Measurements from ENCODE around the gene CLEC2L. TPM values are rescaled to one million over a fixed set of nuclear protein-coding genes. Genes with fewer than 3 reads are reported as not detected.

CLEC2L gene
- total RNA-seq, 1 donor from 2014 or later = not detected

DNA sequence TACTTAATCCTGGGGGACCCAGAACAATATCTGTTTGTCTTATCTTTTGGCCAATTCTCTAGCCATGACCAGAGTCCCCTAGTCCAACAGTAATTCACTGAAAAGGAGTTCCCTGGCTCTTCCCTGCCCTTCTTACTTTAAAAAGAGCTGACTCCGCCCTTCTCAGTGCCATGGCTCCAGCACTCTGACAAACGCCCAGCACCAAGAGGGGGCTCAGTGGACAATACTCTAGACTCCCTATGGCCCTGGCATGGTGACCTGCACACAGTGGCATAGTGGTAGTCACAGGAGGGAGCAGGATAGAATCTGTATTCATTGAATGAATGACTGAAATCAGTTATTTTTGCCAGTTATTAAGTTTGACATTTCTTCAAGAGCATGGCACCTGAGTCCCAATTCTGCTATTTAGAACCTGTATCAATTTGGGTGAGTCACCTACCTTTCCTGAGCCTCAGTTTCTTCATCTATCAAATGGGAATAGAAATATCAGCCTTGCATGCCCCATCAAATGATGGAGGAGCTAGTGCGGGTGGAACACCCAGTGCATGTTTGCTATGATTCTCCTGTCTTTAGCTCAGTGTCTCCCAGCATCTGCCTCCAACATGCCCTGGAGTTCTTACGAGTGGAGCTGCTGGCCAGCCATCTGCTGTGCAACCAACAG lies 69.4 kb downstream of the CLEC2L start:
- Histone ChIP-seq H3K4me3 (ENCODE audit: low read depth, low read length) (no peak overlapping the region), H3K27me3 (ENCODE audit: control insufficient read depth, insufficient read depth, low read length) (no peaks in the 10 kb centered on the region), H3K36me3 (ENCODE audit: control insufficient read depth, insufficient read depth, low read length) (peaks cover 29% of the 10 kb centered on the region)
- DNase-seq (ENCODE audit: low read depth) (no peak), FAIRE-seq (no peak)
- TF ChIP-seq, protein P1, sequence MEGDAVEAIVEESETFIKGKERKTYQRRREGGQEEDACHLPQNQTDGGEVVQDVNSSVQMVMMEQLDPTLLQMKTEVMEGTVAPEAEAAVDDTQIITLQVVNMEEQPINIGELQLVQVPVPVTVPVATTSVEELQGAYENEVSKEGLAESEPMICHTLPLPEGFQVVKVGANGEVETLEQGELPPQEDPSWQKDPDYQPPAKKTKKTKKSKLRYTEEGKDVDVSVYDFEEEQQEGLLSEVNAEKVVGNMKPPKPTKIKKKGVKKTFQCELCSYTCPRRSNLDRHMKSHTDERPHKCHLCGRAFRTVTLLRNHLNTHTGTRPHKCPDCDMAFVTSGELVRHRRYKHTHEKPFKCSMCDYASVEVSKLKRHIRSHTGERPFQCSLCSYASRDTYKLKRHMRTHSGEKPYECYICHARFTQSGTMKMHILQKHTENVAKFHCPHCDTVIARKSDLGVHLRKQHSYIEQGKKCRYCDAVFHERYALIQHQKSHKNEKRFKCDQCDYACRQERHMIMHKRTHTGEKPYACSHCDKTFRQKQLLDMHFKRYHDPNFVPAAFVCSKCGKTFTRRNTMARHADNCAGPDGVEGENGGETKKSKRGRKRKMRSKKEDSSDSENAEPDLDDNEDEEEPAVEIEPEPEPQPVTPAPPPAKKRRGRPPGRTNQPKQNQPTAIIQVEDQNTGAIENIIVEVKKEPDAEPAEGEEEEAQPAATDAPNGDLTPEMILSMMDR (IDR thresholded peaks at IDR 0.05; ENCODE audit: insufficient read depth, low read length, severe bottlenecking) = no peak

DNA sequence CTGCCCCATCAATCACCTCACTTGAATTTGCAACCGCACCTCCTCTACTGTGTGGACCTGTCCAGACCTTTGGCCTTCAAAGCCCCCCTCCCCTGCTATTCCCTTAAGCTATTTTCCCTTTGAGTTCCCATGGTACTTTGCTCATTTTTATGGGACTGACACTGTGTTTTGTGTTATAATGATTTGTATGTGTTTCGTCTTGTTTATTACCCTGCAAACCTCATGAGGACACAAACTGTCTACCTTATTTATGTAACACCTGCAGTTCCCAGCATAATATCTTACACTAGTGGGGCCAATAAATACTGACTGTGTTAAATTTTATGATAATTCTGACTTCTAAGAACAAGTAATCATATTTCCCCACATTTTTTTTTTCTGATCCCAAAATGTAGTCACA lies 70.6 kb downstream of the CLEC2L start:
- Histone ChIP-seq H3K27me3 (ENCODE audit: control insufficient read depth, insufficient read depth, low read length) (no peaks in the 10 kb centered on the region), H3K4me3 (ENCODE audit: low read depth, low read length) (no peak overlapping the region), H3K36me3 (ENCODE audit: control insufficient read depth, insufficient read depth, low read length) (peaks cover 28% of the 10 kb centered on the region)
- TF ChIP-seq, protein P1 (IDR thresholded peaks at IDR 0.05; ENCODE audit: insufficient read depth, low read length, severe bottlenecking) = no peak
- no peak for DNase-seq (ENCODE audit: low read depth)
- no peak for FAIRE-seq

Other genes with a start within 250 kb of the CLEC2L start
- gene FMC1, start 182.3 kb upstream of the CLEC2L start, total RNA-seq = 1.6 and 7.0 TPM in 2 replicates
- 52.7 and 71.9 TPM in 2 replicates for gene LUC7L2, start 163.8 kb upstream of the CLEC2L start, total RNA-seq
- 1.1 and 1.8 TPM in 2 replicates for gene KLRG2, start 40.0 kb upstream of the CLEC2L start, total RNA-seq

Measured in bronchial epithelial cell (primary cell).